Subcutaneous abdominal adipose tissue (tissue), 5 donors: ENCODE data around the gene UBE2Q1.
A peak's percentile ranks its signal among the peaks of the same experiment; 100 is the strongest.

ENCODE experiments used
- H3K27ac ChIP-seq: one replicate; pipeline ENCODE4 v1.7.0; 2013; ENCODE audit warnings: low read depth, mild to moderate bottlenecking, inconsistent platforms, low read length, moderate library complexity
- H3K27me3 ChIP-seq, 5 donors: one replicate each; pipeline ENCODE4 v1.7.0; 2013; ENCODE audit warnings: low read length in 5 of 5, inconsistent platforms in 1 of 5; ENCODE audit not compliant: control insufficient read depth in 5 of 5, insufficient read depth in 4 of 5
- H3K36me3 ChIP-seq, 5 donors: one replicate each; pipeline ENCODE4 v1.7.0; 2013; ENCODE audit warnings: low read length in 5 of 5; ENCODE audit not compliant: control insufficient read depth in 5 of 5, insufficient read depth in 5 of 5
- H3K4me1 ChIP-seq, 5 donors: one replicate each; pipeline ENCODE4 v1.7.0; 2013; ENCODE audit warnings: low read length in 5 of 5, mild to moderate bottlenecking in 3 of 5, moderate library complexity in 1 of 5; ENCODE audit not compliant: control insufficient read depth in 5 of 5, insufficient read depth in 5 of 5
- H3K4me3 ChIP-seq, 5 donors: one replicate each; pipeline ENCODE4 v1.7.0; 2013; ENCODE audit warnings: low read length in 5 of 5, low read depth in 1 of 5
- H3K9ac ChIP-seq, 5 donors: one replicate each; pipeline ENCODE4 v1.7.0; 2013; ENCODE audit warnings: low read length in 5 of 5, mild to moderate bottlenecking in 4 of 5, moderate library complexity in 3 of 5
- H3K9me3 ChIP-seq, 5 donors: one replicate each; pipeline ENCODE4 v1.7.0; 2013; ENCODE audit warnings: low read length in 5 of 5; ENCODE audit not compliant: control insufficient read depth in 5 of 5
- donor health status: healthy.
- donor health status: healthy.
- donor health status: healthy.
- donor health status: healthy.
- donor health status: healthy.

The UBE2Q1 gene

DNA sequence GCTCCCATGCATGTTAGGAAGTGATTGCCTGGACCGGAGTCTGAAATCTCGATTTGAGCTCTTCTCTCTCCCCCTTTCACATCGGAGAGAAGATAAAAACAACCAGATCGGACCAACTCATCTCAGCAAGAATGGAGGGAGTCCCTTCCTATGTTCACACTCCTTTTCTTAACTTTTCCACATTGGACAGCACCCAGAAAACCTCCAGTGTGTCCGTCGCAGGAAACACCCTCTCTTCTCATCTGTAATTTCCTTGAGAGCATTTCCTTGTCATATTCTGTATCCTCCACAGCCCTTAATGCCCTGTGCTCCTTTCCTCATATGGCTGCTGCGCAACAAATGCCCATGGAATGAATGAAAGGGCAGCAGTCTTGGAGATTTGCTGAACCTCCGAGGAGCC lies 57.9 kb downstream of the UBE2Q1 start:
- Histone ChIP-seq H3K36me3 (peaks cover 0 to 4% (median 0%) of the 10 kb centered on the region in 5 donors), H3K27me3 (peaks cover 0 to 23% (median 12%) of the 10 kb centered on the region in 5 donors), H3K27ac (peak overlapping the region; percentile 56), H3K9me3 (no peaks in the 10 kb centered on the region), H3K9ac (peak overlapping the region in 3 of 5 donors; percentile 7 to 84 (median 72)), H3K4me1 (peaks cover 0 to 52% (median 11%) of the 10 kb centered on the region in 5 donors), H3K4me3 (peak overlapping the region; percentile 75 to 88 (median 84))

DNA sequence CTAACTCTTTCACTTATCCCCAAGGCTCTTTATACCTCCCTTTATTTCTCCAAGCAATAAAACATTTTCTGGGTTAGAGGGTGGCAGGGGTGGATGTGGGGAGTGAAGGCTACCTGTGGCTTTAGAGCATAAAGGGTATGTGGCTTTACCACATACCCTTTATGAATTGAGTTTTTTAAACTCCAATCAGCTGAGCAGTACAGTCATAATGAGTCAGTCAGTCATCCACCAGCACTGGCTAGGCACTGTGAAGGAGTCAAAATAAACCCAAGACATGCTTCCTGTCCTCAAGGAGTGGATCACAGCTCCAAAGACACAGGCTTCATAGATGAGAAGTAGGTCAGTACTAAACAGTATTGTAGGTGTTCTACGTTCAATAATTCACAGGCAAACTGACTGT lies 59.0 kb downstream of the UBE2Q1 start:
- H3K4me1 ChIP-seq, result peaks cover 0 to 59% (median 11%) of the 10 kb centered on the region in 5 donors
- H3K27me3 ChIP-seq, result peaks cover 0 to 23% (median 12%) of the 10 kb centered on the region in 5 donors
- peak overlapping the region in 4 of 5 donors; percentile 79 to 88 (median 86) for H3K4me3 ChIP-seq

More for the DNA sequence above, 59.0 kb downstream of the UBE2Q1 start:
- H3K36me3 ChIP-seq, result peaks cover 0 to 4% (median 0%) of the 10 kb centered on the region in 5 donors
- peak overlapping the region; percentile 56 for H3K27ac ChIP-seq
- H3K9ac ChIP-seq, result peak overlapping the region in 1 of 5 donors; percentile 29
- no peaks in the 10 kb centered on the region for H3K9me3 ChIP-seq
